ENCODE measurements around the gene ACAP3.

- no peak for TF ChIP-seq CTCF (IDR thresholded peaks at IDR 0.05)
- TF ChIP-seq EZH2phosphoT487 (IDR thresholded peaks at IDR 0.05), result no peak
- TF ChIP-seq EZH2 (IDR thresholded peaks at IDR 0.05), result no peak
These were observed 30.5 kb upstream of the ACAP3 start for GRCh38 chr1:1338278-1338677.

All from neural progenitor cell (in vitro differentiated cells).